GM21825 (cell line): ENCODE results near the gene SBF1.

Experiments used
- ATAC-seq: cut with Tn5 transposase; IDR thresholded peaks from one replicate; pipeline ENCODE4 v1.9.1; 2021; ENCODE audit warnings: mild to moderate bottlenecking, moderate library complexity; ENCODE audit not compliant: unreplicated experiment

The SBF1 gene

GRCh38 chr22:50469377-50470305, 5.2 kb downstream of the SBF1 start:
- ATAC-seq: peak; percentile 47

- no peak for ATAC-seq
These were observed 6.2 kb downstream of the SBF1 start for GRCh38 chr22:50468626-50469025.

DNA sequence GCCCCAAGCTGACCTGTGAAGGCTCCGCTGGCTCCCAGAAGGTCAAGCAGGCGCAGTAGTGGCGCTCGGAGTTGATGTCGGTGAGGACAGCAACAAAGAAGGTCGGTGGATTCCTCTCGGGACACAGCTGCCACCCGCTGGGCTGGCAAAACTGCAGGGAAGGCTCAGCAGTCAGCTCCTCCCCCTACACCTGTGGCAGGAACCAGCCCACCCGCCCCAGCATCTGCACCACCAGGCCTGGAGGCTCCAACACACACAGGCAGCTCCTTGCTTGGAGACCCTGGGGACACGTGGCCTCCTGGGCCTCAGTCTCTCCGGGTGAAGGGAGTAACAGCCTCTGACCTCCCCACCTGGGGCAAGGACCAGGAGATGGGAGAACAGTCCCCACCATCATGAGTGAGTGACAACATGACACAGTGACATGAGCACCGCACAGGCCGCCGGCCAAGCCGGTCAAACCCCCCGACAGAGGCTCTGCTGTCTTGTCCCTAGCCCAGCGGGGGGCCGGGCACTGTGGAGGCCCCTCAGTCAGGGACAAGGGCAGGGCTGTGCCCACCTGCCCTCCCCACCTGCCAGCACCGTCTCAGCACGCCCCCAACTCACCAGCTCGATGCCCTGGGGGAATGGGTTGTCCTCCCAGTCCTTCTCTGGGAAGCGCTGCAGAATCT, 6.9 kb downstream of the SBF1 start:
- no peak for ATAC-seq

- ATAC-seq: no peak
These were observed 7.5 kb downstream of the SBF1 start for GRCh38 chr22:50467341-50467740.

GRCh38 chr22:50465066-50465930, 9.5 kb downstream of the SBF1 start:
- ATAC-seq: no peak

- no peak for ATAC-seq
These were observed 10.4 kb downstream of the SBF1 start for GRCh38 chr22:50464451-50464850.

GRCh38 chr22:50463188-50463900, 11.5 kb downstream of the SBF1 start:
- ATAC-seq: no peak

DNA sequence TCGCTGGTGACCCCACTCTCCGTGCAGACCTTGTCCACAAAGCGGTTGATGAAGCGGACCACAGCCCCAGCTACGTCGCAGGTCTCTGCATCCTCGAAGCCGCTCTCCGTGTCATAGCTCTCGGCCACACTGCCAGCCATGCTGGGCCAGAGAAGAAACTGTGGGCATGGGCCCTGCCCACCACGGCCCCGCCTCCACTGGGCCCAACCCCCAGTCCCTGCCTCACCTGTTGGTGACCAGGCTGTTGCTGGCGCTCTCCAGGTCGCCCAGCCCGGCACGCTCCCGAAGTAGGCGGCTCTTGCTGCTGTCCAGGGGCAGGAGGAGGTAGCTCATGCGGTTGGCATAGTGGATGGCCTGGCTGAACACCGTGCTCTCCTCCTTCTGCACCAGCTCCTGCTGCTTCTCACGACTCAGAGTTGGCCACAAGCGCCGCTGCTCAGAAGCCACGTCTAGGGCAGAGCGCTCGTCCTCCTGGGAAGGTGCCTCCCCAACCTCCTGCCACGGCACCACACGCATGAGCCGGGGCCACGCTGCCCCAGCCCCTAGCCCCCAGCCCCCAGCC, 12.8 kb downstream of the SBF1 start:
- ATAC-seq: no peak

DNA sequence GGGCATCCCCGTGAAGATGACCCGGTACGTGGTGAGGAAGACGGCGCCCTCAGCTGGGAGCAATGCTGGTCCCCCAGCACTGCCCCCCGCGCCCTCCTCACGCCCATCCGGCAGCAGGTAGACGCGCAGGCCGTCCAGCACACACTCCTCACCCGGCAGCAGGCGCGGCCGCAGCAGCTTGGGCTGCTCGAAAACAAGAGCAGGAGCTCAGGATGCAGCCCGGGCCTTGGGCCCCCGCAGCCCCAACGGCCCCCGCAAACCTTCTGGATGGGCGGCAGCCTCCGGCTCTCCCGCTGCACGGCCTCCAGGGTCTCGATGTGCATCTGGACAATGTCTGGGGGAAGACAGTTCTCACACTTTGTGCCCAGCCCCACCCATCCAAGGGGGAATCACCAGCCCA, 13.3 kb downstream of the SBF1 start:
- no peak for ATAC-seq

DNA sequence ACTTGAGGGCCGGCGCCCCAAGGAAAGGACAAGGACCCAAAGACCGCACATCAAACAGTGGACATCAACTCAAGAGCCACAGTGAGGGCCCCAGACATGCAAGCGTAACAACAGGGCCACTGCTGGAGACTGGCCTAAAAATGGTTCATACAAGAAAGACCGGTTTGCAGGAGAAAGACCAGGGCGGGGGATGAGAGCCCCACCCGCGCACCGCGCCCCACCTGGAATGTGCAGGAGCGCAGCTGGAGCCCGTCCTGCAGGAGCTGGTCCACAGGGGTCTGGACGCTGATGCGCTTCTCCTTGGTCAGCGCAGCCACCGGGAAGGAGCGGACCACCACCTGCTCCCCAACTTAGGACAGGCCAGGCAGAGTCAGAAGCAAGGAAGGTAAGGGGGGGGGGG, 13.9 kb downstream of the SBF1 start:
- ATAC-seq: no peak

- ATAC-seq: no peak
These were observed 15.2 kb downstream of the SBF1 start for GRCh38 chr22:50459496-50460140.

DNA sequence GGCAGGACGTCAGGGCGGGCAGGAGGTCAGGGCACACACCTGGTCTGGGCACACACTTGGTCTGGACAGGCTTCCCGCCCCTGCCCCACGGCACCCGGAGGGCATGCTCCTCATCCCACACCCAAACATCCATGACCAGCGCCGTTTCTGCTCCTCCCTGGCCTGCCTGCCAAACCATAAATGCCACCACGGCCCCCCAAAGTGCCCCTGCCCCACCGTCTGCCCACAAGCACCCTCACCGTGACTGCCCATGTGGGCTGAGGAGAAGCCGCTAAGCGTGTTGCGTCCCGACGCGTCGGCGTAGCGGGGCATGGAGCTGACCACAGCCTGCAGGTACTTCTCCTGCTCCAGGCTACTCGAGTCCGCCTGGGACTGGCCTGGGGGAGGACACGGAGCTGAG, 15.8 kb downstream of the SBF1 start:
- no peak for ATAC-seq

- ATAC-seq: no peak
These were observed 18.2 kb downstream of the SBF1 start for GRCh38 chr22:50456466-50457234.

GRCh38 chr22:50456026-50456425, 18.8 kb downstream of the SBF1 start:
- ATAC-seq: no peak

DNA sequence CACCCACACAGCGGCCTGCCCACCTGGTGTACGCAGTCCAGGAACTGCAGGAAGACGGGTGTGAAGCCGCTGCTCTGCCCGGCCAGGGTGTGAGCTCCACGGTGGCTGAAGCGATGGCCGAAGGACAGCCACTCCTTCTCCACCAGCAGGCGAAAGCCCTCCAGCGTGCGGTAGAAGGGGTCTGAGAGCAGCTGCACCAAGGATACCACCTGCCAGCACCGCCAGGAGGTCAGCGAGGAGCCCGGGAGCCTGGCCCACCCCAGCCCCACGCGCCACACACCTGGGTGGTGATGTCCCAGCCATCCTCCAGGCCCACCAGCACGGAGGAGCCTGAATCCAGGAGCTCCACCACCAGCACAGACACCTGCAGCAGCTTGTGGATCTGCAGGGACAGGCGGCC, 19.6 kb downstream of the SBF1 start:
- ATAC-seq: no peak

DNA sequence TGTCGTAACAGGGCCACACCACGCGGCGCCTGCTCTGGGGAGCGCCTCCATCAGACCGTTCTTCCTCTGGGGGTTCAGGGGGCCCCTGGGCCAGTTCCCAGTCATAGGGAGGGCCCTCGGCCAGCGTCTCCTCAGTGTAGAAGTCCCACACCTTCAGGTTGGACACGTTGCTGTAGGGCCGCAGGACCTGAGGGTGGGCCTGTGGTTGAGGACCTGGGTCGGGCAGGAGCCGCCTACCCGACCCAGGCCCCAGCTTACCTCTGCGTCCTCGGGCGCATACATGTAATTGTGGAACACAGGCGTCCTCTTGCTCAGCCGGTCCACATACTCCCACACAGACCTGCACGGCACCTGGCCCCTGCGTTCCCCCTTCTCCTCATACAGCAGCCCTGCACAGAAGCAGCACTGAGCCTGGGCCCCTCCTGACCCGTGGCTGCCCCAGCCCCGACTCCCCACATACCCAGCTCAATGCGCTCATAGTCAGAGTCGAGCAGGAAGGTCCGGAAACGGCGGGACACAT, 20.2 kb downstream of the SBF1 start:
- ATAC-seq: no peak

DNA sequence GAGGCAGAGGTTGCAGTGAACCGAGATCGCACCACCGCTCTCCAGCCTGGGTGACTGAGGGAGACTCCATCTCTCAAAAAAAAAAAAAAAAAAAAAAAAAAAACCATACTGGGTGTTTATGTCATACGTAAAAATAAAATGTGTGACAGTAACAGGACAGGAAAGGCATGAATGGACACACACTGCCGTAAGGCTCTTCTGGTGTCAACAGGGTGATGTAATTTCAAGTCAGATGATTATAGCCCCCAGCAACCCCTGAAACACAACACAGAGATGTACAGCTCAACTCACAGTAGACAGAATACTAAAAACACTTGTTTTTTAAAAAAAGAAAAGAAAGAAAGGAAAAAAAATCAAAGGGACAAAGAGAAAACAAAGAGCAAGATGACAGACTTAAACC, 22.2 kb downstream of the SBF1 start:
- ATAC-seq: no peak

- ATAC-seq: no peak
These were observed 27.0 kb downstream of the SBF1 start for GRCh38 chr22:50447576-50448551.
